DND-41 (cell line): ENCODE data around the gene PDE6G.

Source experiments
- ATAC-seq: fragments of 200-7000 bp; cut with Tn5 transposase; 3 replicates; pipeline ENCODE4 v1.9.1; 2021; ENCODE audit warnings: low read depth; ENCODE audit not compliant: insufficient read depth
- DNase-seq: peaks from one replicate; pipeline ENCODE4 v3.0.0-alpha.2; 2020
- H2AFZ ChIP-seq: 2 replicates; pipeline ENCODE4 v1.6.0; 2012; ENCODE audit warnings: low read depth, low read length
- H3K27ac ChIP-seq: 2 replicates; pipeline ENCODE4 v1.5.1; 2012; ENCODE audit warnings: low read length, inconsistent platforms
- H3K27me3 ChIP-seq: fragments of 200-600 bp; sonication (generic); 2 replicates; pipeline ENCODE4 v1.6.0; 2012; ENCODE audit warnings: low read length, mild to moderate bottlenecking, inconsistent platforms; ENCODE audit not compliant: insufficient read depth, poor library complexity
- H3K36me3 ChIP-seq: 2 replicates; pipeline ENCODE4 v1.5.1; 2012; ENCODE audit warnings: low read length, inconsistent platforms; ENCODE audit not compliant: insufficient read depth
- H3K4me1 ChIP-seq: 2 replicates; pipeline ENCODE4 v1.5.1; 2012; ENCODE audit warnings: mild to moderate bottlenecking, low read length; ENCODE audit not compliant: insufficient read depth
- H3K4me2 ChIP-seq: 2 replicates; pipeline ENCODE4 v1.6.0; 2012; ENCODE audit warnings: mild to moderate bottlenecking, moderate library complexity, low read length, inconsistent platforms; ENCODE audit not compliant: insufficient read depth
- H3K4me3 ChIP-seq, 2 experiments: fragments of 200-600 bp in 1 of 2; shearing (Covaris generic) in 1 of 2; 2 replicates each; pipeline ENCODE4 v1.5.1; 2012 to 2016; ENCODE audit warnings: inconsistent platforms in 2 of 2, low read length in 2 of 2, mild to moderate bottlenecking in 2 of 2, low read depth in 1 of 2, moderate library complexity in 1 of 2
- H3K79me2 ChIP-seq: 2 replicates; pipeline ENCODE4 v1.6.0; 2012; ENCODE audit warnings: low read length, inconsistent platforms; ENCODE audit not compliant: insufficient read depth
- H3K9ac ChIP-seq: 2 replicates; pipeline ENCODE4 v1.6.0; 2012; ENCODE audit warnings: low read depth, mild to moderate bottlenecking, inconsistent platforms, low read length, moderate library complexity
- H3K9me3 ChIP-seq: 2 replicates; pipeline ENCODE4 v1.5.1; 2012; ENCODE audit warnings: low read length, moderate library complexity, mild to moderate bottlenecking, inconsistent platforms; ENCODE audit not compliant: insufficient read depth, severe bottlenecking
- H4K20me1 ChIP-seq: 2 replicates; pipeline ENCODE4 v1.6.0; 2012; ENCODE audit warnings: low read length; ENCODE audit not compliant: insufficient read depth
- EZH2 ChIP-seq: IDR thresholded peaks from 3 replicates; pipeline ENCODE4 v1.6.1; 2012; ENCODE audit warnings: borderline replicate concordance, low read depth, mild to moderate bottlenecking, moderate library complexity, low read length, inconsistent platforms; ENCODE audit not compliant: severe bottlenecking
- TF ChIP-seq, protein P1 (sequence below): IDR thresholded peaks from 2 replicates; pipeline ENCODE4 v1.5.1; 2012; ENCODE audit warnings: borderline replicate concordance, low read length, moderate library complexity, mild to moderate bottlenecking; ENCODE audit not compliant: poor library complexity, severe bottlenecking; ENCODE audit errors: extremely low read depth

The PDE6G gene

DNA sequence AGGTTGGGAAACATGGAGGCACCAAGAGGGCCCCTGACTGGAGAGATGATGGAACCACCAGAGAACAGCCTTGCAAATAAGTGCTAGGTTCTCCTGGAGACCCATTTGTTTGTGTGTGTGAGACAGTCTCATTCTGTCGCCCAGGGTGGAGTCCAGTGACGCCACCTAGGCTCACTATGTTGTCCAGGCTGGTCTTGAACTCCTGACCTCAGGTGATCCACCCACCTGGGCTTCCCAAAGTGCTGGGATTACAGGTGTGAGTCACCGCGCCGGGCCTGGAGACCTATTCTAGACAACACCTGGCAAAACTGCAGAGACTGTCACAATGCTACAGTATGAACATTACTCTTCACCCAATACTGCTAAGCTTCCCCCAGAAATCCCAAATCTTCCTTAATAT is 20.9 kb downstream of the PDE6G start:
- peak overlapping the region; percentile 74 to 88; a peak in 3 of 4 replicates for H3K4me3 ChIP-seq
- peaks cover 21% of the 10 kb centered on the region for H3K36me3 ChIP-seq
- DNase-seq = no peak
- no peak for TF ChIP-seq EZH2
- TF ChIP-seq, protein P1, sequence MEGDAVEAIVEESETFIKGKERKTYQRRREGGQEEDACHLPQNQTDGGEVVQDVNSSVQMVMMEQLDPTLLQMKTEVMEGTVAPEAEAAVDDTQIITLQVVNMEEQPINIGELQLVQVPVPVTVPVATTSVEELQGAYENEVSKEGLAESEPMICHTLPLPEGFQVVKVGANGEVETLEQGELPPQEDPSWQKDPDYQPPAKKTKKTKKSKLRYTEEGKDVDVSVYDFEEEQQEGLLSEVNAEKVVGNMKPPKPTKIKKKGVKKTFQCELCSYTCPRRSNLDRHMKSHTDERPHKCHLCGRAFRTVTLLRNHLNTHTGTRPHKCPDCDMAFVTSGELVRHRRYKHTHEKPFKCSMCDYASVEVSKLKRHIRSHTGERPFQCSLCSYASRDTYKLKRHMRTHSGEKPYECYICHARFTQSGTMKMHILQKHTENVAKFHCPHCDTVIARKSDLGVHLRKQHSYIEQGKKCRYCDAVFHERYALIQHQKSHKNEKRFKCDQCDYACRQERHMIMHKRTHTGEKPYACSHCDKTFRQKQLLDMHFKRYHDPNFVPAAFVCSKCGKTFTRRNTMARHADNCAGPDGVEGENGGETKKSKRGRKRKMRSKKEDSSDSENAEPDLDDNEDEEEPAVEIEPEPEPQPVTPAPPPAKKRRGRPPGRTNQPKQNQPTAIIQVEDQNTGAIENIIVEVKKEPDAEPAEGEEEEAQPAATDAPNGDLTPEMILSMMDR = no peak
- H3K9me3 ChIP-seq = no peaks in the 10 kb centered on the region
- peaks cover 34% of the 10 kb centered on the region; the same call in 1 of the 2 replicates for H4K20me1 ChIP-seq
- peak overlapping the region; percentile 94 for H3K4me2 ChIP-seq
- H3K9ac ChIP-seq = peak overlapping the region; percentile 97
- ATAC-seq = no peak
- peaks cover 62% of the 10 kb centered on the region for H3K79me2 ChIP-seq
- H3K4me1 ChIP-seq = peaks cover 33% of the 10 kb centered on the region
- H3K27me3 ChIP-seq = no peaks in the 10 kb centered on the region
- H2AFZ ChIP-seq = no peak overlapping the region
- no peak overlapping the region for H3K27ac ChIP-seq

DNA sequence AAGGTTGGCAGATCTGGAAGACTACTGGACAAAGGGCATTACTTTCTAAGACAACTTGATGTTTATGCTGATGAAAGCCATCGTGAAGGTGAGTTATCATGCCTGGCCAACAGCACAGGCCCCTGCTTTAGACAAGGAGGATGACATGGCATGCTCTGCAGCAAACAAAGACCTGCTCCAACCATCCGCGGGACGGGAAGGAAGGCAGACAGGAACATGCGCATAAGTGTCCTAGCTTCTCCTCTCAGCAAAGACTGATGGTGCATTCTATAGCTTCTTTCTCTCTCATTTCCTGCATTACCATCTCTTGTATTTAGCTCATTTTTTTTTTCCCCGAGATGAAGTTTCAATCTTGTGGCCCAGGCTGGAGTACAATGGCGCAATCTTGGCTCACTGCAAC is 24.9 kb downstream of the PDE6G start:
- peaks cover 35% of the 10 kb centered on the region; the same call in 1 of the 2 replicates for H4K20me1 ChIP-seq
- H3K79me2 ChIP-seq = peaks cover 78% of the 10 kb centered on the region
- H3K36me3 ChIP-seq = peaks cover 58% of the 10 kb centered on the region
- peaks cover 22% of the 10 kb centered on the region for H3K4me1 ChIP-seq
- no peak overlapping the region for H3K27ac ChIP-seq
- no peak overlapping the region for H3K4me3 ChIP-seq
- DNase-seq = no peak
- H3K27me3 ChIP-seq = no peaks in the 10 kb centered on the region
- no peak for ATAC-seq
- no peak overlapping the region for H3K4me2 ChIP-seq
- no peak for TF ChIP-seq EZH2
- TF ChIP-seq, protein P1 = no peak
- no peaks in the 10 kb centered on the region for H3K9me3 ChIP-seq
- H3K9ac ChIP-seq = no peak overlapping the region
- no peak overlapping the region for H2AFZ ChIP-seq

DNA sequence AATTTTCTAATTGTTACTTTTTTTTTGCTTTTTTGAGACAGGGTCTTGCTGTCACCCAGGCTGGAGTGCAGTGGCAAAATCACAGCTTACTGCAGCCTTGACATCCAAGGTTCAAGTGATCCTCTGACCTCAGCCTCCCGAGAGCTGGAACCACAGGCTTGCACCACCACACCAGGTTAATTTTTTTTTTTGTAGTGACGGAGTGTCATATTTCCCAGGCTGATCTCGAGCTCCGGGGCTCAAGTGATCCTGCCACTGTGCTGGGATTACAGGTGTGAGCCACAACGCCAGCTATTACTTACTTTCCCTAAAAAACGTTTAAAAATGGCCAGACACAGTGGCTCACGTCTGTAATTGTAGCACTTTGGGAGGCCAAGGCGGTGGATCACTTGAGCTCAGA is 26.1 kb downstream of the PDE6G start:
- H2AFZ ChIP-seq = no peak overlapping the region
- H3K4me3 ChIP-seq = no peak overlapping the region
- no peak overlapping the region for H3K9ac ChIP-seq
- H3K4me2 ChIP-seq = no peak overlapping the region
- H3K27ac ChIP-seq = no peak overlapping the region
- DNase-seq (no peak), ATAC-seq (no peak)
- H3K27me3 ChIP-seq = no peaks in the 10 kb centered on the region
- TF ChIP-seq EZH2 = no peak
- TF ChIP-seq, protein P1 = no peak
- H4K20me1 ChIP-seq = peaks cover 23% of the 10 kb centered on the region; the same call in 1 of the 2 replicates
- peaks cover 14% of the 10 kb centered on the region for H3K4me1 ChIP-seq
- peaks cover 60% of the 10 kb centered on the region for H3K36me3 ChIP-seq
- peaks cover 72% of the 10 kb centered on the region for H3K79me2 ChIP-seq
- no peaks in the 10 kb centered on the region for H3K9me3 ChIP-seq
